HCT116 (cell line): ENCODE measurements around the gene KIF26B.

ENCODE experiments used
- CTCF ChIP-seq, 3 experiments: fragments of 200-600 bp in 1 of 3; sonication (generic) in 1 of 3; IDR thresholded peaks in 2 of 3; conservative IDR thresholded peaks in 1 of 3; 2 replicates each; pipeline ENCODE4 v1.5.1; 2012 to 2017; ENCODE audit warnings: low read depth in 2 of 3, low read length in 2 of 3, antibody characterized with exemption in 1 of 3, borderline replicate concordance in 1 of 3, control low read depth in 1 of 3, mild to moderate bottlenecking in 1 of 3, mixed read lengths in 1 of 3, mixed run types in 1 of 3, moderate library complexity in 1 of 3; ENCODE audit not compliant: insufficient read depth in 1 of 3
- SIN3A ChIP-seq: IDR thresholded peaks from 2 replicates; pipeline ENCODE4 v1.6.1; 2012; ENCODE audit warnings: low read depth
- ZBTB33 ChIP-seq: IDR thresholded peaks from 2 replicates; pipeline ENCODE4 v1.6.1; 2011; ENCODE audit warnings: mild to moderate bottlenecking, low read length, moderate library complexity; ENCODE audit not compliant: insufficient replicate concordance; ENCODE audit errors: extremely low read depth

GRCh38 chr1:245197911-245198379 lies 43.2 kb downstream of the KIF26B start:
- TF ChIP-seq SIN3A (no peak), ZBTB33 (no peak), CTCF (IDR thresholded peaks at IDR 0.05 in 2 of 3, conservative IDR thresholded peaks at IDR 0.05 in 1 of 3; ENCODE audit: borderline replicate concordance in 1 of 3, insufficient read depth in 1 of 3, low read depth in 2 of 3, low read length in 2 of 3) (no peak)
